HepG2 (cell line): ENCODE data around the gene VWA1. TPM values are rescaled to one million over a fixed set of nuclear protein-coding genes. Genes with fewer than 3 reads are reported as not detected.

Experiments
- ARNT2 ChIP-seq: sonication (generic); formaldehyde crosslinking; IDR thresholded peaks from 2 replicates; pipeline ENCODE4 v1.8.0; 2022; ENCODE audit warnings: mild to moderate bottlenecking, low read depth, missing genetic modification reagents, moderate library complexity
- ASH2L ChIP-seq: fragments of 300-600, 200-600 bp; sonication (generic); IDR thresholded peaks from 2 replicates; pipeline ENCODE4 v1.7.0; 2017; ENCODE audit warnings: low read depth, mild to moderate bottlenecking, moderate library complexity, mixed read lengths, low read length; ENCODE audit not compliant: insufficient read length
- CBX1 ChIP-seq: IDR thresholded peaks from one replicate; pipeline ENCODE4 v1.6.1; 2016; ENCODE audit warnings: antibody characterized with exemption, low read depth
- KDM2A ChIP-seq: sonication (generic); formaldehyde crosslinking; IDR thresholded peaks from 2 replicates; pipeline ENCODE4 v1.4.0; 2020; ENCODE audit warnings: low read depth, missing genetic modification reagents, borderline replicate concordance
- KDM5B ChIP-seq: sonication (generic); formaldehyde crosslinking; IDR thresholded peaks from 2 replicates; pipeline ENCODE4 v1.4.0; 2020; ENCODE audit warnings: missing genetic modification reagents, mild to moderate bottlenecking, borderline replicate concordance
- MED1 ChIP-seq: sonication (generic); formaldehyde crosslinking; IDR thresholded peaks from 2 replicates; pipeline ENCODE4 v1.4.0; 2020; ENCODE audit warnings: missing genetic modification reagents
- MXI1 ChIP-seq: IDR thresholded peaks from 3 replicates; pipeline ENCODE4 v1.6.1; 2012; ENCODE audit warnings: low read depth, low read length, inconsistent platforms, borderline replicate concordance
- NBN ChIP-seq: fragments of 450-650 bp; conservative IDR thresholded peaks from 2 replicates; pipeline ENCODE4 v1.6.1; 2017
- RAD21 ChIP-seq: fragments of 450-650 bp; formaldehyde crosslinking; IDR thresholded peaks from 2 replicates; pipeline ENCODE4 v1.5.0; 2020; ENCODE audit warnings: mild to moderate bottlenecking
- RBFOX2 ChIP-seq: fragments of 200-400 bp; formaldehyde crosslinking; IDR thresholded peaks from 2 replicates; pipeline ENCODE4 v1.6.1; 2017; ENCODE audit warnings: low read depth, mild to moderate bottlenecking, low read length
- SP1 ChIP-seq, 2 experiments: fragments of 450-650 bp in 1 of 2; sonication (generic) in 1 of 2; formaldehyde crosslinking in 1 of 2; IDR thresholded peaks; 2 replicates each; pipeline versions ENCODE4 v1.4.0 to v1.6.1; 2016 to 2020; ENCODE audit warnings: missing genetic modification reagents in 1 of 2
- XBP1 ChIP-seq: sonication (generic); formaldehyde crosslinking; IDR thresholded peaks from 2 replicates; pipeline ENCODE4 v1.5.0; 2020; ENCODE audit warnings: missing genetic modification reagents
- ZNF564 ChIP-seq: sonication (generic); formaldehyde crosslinking; IDR thresholded peaks from 2 replicates; pipeline ENCODE4 v1.8.1; 2023; ENCODE audit warnings: mild to moderate bottlenecking, missing genetic modification reagents
- polyA plus RNA-seq, 8 experiments: library from polyadenylated mRNA; depleted of rRNA in 3 of 8; stranded (reverse) in 7 of 8; unstranded in 1 of 8; fragments of >200 nt; fragmentation: Illumina TruSeq in 4 of 8; extraction: Trizol in 4 of 8; gene quantifications; 2 replicates each; pipeline versions ENCODE4 v1.2.1 to v1.2.3, GENCODE V29; 2011 to 2016; ENCODE audit warnings: low read depth in 4 of 8, missing spikeins in 1 of 8, mixed read lengths in 1 of 8; ENCODE audit not compliant: insufficient read depth in 1 of 8
- total RNA-seq, 5 experiments: library from RNA; depleted of rRNA; stranded (reverse); fragments of >200 nt; fragmentation: Illumina TruSeq; extraction: Trizol; gene quantifications; 2 replicates each; pipeline ENCODE4 v1.2.3, GENCODE V29; 2016; ENCODE audit warnings: low read depth in 1 of 5
- TF ChIP-seq, protein P1 (sequence below): sonication (generic); formaldehyde crosslinking; IDR thresholded peaks from 2 replicates; pipeline ENCODE4 v1.5.1; 2020; ENCODE audit warnings: mild to moderate bottlenecking, missing genetic modification reagents, moderate library complexity
- TF ChIP-seq, protein P2 (sequence below): sonication (generic); formaldehyde crosslinking; IDR thresholded peaks from 2 replicates; pipeline ENCODE4 v1.5.1; 2020; ENCODE audit warnings: mild to moderate bottlenecking, moderate library complexity, missing genetic modification reagents
- TF ChIP-seq, protein P3 (sequence below): IDR thresholded peaks from 2 replicates; pipeline ENCODE4 v1.6.1; 2016; ENCODE audit warnings: low read depth, missing genetic modification reagents, missing compliant biosample characterization
- TF ChIP-seq, protein P4 (sequence below): sonication (generic); formaldehyde crosslinking; conservative IDR thresholded peaks from 2 replicates; pipeline ENCODE4 v1.4.0; 2020; ENCODE audit warnings: missing genetic modification reagents

Gene VWA1
- total and polyA plus RNA-seq, 2 of the 13 experiments (the other 11 are each of a cell fraction or from before 2014, with no cell fraction given), result 40.9 to 57.5 TPM

DNA sequence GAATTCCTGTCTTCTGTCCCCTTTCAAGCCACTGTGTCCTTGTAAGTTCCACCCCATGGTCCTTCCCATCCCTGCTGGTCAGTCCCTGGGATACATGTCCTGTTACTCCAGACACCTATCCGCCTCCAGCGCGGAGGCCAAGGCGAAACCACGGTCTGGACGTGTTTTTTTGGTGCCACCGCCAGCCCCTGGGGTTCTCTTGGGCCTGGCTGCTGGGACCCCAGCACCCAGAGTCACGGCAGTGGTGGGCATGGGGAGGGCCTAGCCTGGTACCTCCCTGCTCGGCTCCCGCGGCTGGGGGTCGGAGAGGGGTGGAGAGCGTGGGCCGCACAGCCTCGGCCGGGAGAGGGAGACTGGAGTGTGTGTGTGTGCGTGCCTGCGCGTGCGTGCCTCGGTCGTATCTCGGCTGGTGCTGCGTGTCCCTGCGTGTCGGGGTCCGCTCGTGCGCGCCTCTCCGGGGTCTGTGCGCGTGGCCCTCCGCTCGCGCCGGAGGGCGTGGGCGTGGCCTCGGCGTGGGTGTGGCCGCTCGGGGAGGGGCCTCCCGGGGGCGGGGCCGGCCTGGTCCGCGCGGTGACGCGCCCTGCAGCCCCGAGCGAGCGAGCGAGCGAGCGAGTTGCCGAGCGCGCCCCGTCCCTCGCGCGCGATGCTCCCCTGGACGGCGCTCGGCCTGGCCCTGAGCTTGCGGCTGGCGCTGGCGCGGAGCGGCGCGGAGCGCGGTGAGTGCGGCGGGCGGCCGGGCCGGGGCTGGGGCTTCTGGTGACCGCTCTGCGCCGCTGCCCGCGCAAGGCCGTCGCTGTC lies at the start of gene VWA1 (continued):
- TF ChIP-seq, protein P1, sequence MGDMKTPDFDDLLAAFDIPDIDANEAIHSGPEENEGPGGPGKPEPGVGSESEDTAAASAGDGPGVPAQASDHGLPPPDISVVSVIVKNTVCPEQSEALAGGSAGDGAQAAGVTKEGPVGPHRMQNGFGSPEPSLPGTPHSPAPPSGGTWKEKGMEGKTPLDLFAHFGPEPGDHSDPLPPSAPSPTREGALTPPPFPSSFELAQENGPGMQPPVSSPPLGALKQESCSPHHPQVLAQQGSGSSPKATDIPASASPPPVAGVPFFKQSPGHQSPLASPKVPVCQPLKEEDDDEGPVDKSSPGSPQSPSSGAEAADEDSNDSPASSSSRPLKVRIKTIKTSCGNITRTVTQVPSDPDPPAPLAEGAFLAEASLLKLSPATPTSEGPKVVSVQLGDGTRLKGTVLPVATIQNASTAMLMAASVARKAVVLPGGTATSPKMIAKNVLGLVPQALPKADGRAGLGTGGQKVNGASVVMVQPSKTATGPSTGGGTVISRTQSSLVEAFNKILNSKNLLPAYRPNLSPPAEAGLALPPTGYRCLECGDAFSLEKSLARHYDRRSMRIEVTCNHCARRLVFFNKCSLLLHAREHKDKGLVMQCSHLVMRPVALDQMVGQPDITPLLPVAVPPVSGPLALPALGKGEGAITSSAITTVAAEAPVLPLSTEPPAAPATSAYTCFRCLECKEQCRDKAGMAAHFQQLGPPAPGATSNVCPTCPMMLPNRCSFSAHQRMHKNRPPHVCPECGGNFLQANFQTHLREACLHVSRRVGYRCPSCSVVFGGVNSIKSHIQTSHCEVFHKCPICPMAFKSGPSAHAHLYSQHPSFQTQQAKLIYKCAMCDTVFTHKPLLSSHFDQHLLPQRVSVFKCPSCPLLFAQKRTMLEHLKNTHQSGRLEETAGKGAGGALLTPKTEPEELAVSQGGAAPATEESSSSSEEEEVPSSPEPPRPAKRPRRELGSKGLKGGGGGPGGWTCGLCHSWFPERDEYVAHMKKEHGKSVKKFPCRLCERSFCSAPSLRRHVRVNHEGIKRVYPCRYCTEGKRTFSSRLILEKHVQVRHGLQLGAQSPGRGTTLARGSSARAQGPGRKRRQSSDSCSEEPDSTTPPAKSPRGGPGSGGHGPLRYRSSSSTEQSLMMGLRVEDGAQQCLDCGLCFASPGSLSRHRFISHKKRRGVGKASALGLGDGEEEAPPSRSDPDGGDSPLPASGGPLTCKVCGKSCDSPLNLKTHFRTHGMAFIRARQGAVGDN (CRISPR knock-in tag), result peak; percentile 74
- peak; percentile 69 for TF ChIP-seq MED1
- no peak for TF ChIP-seq ASH2L
- no peak for TF ChIP-seq SP1 (IDR thresholded peaks at IDR 0.05)
- TF ChIP-seq SP1 (CRISPR knock-in tag; IDR thresholded peaks at IDR 0.05), result peak; percentile 89
- TF ChIP-seq, protein P2, sequence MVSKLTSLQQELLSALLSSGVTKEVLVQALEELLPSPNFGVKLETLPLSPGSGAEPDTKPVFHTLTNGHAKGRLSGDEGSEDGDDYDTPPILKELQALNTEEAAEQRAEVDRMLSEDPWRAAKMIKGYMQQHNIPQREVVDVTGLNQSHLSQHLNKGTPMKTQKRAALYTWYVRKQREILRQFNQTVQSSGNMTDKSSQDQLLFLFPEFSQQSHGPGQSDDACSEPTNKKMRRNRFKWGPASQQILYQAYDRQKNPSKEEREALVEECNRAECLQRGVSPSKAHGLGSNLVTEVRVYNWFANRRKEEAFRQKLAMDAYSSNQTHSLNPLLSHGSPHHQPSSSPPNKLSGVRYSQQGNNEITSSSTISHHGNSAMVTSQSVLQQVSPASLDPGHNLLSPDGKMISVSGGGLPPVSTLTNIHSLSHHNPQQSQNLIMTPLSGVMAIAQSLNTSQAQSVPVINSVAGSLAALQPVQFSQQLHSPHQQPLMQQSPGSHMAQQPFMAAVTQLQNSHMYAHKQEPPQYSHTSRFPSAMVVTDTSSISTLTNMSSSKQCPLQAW (CRISPR knock-in tag), result peak; percentile 68; the same call in 1 of the 2 replicates
- TF ChIP-seq, protein P3, sequence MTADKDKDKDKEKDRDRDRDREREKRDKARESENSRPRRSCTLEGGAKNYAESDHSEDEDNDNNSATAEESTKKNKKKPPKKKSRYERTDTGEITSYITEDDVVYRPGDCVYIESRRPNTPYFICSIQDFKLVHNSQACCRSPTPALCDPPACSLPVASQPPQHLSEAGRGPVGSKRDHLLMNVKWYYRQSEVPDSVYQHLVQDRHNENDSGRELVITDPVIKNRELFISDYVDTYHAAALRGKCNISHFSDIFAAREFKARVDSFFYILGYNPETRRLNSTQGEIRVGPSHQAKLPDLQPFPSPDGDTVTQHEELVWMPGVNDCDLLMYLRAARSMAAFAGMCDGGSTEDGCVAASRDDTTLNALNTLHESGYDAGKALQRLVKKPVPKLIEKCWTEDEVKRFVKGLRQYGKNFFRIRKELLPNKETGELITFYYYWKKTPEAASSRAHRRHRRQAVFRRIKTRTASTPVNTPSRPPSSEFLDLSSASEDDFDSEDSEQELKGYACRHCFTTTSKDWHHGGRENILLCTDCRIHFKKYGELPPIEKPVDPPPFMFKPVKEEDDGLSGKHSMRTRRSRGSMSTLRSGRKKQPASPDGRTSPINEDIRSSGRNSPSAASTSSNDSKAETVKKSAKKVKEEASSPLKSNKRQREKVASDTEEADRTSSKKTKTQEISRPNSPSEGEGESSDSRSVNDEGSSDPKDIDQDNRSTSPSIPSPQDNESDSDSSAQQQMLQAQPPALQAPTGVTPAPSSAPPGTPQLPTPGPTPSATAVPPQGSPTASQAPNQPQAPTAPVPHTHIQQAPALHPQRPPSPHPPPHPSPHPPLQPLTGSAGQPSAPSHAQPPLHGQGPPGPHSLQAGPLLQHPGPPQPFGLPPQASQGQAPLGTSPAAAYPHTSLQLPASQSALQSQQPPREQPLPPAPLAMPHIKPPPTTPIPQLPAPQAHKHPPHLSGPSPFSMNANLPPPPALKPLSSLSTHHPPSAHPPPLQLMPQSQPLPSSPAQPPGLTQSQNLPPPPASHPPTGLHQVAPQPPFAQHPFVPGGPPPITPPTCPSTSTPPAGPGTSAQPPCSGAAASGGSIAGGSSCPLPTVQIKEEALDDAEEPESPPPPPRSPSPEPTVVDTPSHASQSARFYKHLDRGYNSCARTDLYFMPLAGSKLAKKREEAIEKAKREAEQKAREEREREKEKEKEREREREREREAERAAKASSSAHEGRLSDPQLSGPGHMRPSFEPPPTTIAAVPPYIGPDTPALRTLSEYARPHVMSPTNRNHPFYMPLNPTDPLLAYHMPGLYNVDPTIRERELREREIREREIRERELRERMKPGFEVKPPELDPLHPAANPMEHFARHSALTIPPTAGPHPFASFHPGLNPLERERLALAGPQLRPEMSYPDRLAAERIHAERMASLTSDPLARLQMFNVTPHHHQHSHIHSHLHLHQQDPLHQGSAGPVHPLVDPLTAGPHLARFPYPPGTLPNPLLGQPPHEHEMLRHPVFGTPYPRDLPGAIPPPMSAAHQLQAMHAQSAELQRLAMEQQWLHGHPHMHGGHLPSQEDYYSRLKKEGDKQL (CRISPR knock-in tag), result no peak
- TF ChIP-seq NBN, result no peak
- peak; percentile 82 for TF ChIP-seq ARNT2 (CRISPR knock-in tag)
- TF ChIP-seq MXI1, result peak; percentile 87; the same call in 2 of the 3 replicates
- 0 out of 2 replicates have a peak, but pooled peaks have one; percentile 15 for TF ChIP-seq KDM5B (CRISPR knock-in tag)
- TF ChIP-seq RBFOX2, result peak; percentile 96
- TF ChIP-seq RAD21 (CRISPR knock-in tag), result no peak
- no peak for TF ChIP-seq CBX1
- TF ChIP-seq, protein P4, sequence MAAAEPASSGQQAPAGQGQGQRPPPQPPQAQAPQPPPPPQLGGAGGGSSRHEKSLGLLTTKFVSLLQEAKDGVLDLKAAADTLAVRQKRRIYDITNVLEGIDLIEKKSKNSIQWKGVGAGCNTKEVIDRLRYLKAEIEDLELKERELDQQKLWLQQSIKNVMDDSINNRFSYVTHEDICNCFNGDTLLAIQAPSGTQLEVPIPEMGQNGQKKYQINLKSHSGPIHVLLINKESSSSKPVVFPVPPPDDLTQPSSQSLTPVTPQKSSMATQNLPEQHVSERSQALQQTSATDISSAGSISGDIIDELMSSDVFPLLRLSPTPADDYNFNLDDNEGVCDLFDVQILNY (CRISPR knock-in tag), result 0 out of 2 replicates have a peak, but pooled peaks have one; percentile 14
- no peak for TF ChIP-seq XBP1 (CRISPR knock-in tag)
- peak; percentile 78; the same call in 1 of the 2 replicates for TF ChIP-seq ZNF564 (CRISPR knock-in tag)
- peak; percentile 19; the same call in 1 of the 2 replicates for TF ChIP-seq KDM2A (CRISPR knock-in tag)
